Measurements from ENCODE around the gene KPNA6.

Gene KPNA6

DNA sequence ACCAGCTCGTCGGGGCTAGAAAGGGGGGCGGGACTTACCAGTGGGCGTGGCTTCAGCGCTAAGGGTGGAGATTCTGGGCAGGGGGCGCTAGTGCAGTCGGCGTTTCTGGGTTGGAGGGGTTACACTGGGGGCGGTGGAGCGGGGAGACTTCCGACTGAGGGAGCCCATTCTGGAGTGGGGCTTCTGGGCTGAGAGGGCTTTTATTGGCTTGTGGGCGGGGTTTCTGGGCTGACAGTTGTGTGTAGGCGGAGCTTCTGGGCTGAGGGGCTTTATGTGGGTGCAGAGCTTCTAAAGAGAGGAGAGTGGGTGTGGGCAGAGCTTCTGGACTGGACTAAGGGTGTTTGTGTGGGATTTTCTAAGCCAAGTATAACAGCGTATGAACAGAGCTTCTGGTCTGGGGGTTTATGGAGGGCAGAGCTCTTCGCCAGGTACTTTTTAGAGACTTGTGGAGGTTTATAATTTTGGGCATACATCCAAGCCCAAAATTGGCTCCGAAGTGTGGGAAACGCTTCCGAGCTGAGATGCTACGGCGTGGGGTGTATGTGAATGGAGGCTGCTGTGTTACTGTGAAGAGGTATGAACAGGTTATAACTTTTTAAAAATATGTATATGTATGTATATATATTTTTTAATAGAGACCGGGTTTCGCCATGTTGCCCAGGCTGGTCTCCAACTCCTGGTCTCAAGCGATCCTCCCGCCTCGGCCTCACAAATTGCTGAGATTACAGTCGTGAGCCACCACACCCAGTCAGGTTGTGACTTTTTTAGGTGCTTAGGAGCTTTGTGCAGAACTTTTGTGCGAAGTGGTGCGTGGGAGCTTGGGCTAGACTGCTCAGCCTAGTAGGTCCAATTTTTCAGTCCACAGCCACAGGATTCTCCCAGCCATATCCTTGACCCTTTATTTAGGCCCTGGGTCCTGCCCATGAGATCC is 34.3 kb upstream of the KPNA6 start:
- TF ChIP-seq TAF1 (IDR thresholded peaks at IDR 0.05; ENCODE audit: borderline replicate concordance, insufficient read depth, low read length), result no peak
- no peak for TF ChIP-seq SIN3A (IDR thresholded peaks at IDR 0.05; ENCODE audit: borderline replicate concordance, insufficient read depth, low read length)
- no peak for TF ChIP-seq POLR2AphosphoS5 (IDR thresholded peaks at IDR 0.05; ENCODE audit: low read depth, low read length)
- TF ChIP-seq, protein P1, sequence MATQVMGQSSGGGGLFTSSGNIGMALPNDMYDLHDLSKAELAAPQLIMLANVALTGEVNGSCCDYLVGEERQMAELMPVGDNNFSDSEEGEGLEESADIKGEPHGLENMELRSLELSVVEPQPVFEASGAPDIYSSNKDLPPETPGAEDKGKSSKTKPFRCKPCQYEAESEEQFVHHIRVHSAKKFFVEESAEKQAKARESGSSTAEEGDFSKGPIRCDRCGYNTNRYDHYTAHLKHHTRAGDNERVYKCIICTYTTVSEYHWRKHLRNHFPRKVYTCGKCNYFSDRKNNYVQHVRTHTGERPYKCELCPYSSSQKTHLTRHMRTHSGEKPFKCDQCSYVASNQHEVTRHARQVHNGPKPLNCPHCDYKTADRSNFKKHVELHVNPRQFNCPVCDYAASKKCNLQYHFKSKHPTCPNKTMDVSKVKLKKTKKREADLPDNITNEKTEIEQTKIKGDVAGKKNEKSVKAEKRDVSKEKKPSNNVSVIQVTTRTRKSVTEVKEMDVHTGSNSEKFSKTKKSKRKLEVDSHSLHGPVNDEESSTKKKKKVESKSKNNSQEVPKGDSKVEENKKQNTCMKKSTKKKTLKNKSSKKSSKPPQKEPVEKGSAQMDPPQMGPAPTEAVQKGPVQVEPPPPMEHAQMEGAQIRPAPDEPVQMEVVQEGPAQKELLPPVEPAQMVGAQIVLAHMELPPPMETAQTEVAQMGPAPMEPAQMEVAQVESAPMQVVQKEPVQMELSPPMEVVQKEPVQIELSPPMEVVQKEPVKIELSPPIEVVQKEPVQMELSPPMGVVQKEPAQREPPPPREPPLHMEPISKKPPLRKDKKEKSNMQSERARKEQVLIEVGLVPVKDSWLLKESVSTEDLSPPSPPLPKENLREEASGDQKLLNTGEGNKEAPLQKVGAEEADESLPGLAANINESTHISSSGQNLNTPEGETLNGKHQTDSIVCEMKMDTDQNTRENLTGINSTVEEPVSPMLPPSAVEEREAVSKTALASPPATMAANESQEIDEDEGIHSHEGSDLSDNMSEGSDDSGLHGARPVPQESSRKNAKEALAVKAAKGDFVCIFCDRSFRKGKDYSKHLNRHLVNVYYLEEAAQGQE (IDR thresholded peaks at IDR 0.05; ENCODE audit: insufficient read depth in 1 of 2, low read depth in 2 of 2, low read length in 2 of 2), result no peak
- TF ChIP-seq FOXP2 (optimal IDR thresholded peaks at IDR 0.05; ENCODE audit: borderline replicate concordance, extremely low read depth, extremely low read length, insufficient read depth), result no peak

DNA sequence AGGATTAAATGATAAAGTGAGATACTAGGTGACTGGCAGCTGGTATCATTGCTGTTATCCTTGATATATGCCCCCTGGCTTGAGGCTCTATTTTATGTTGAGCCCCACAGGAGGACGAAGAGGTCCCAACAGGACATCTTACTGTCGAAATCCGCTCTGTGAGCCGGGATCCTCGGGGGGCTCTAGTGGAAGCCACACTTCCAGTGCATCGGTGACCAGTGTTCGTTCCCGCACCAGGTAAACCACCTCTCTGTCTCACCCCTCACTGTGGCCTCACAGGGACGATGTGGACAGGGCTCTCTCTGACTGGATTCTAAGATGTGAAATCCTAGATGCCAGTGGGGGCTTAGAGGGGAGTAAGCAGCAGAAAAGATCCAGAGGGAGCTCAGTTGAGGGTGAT is 33.0 kb upstream of the KPNA6 start:
- TF ChIP-seq FOXP2 (optimal IDR thresholded peaks at IDR 0.05; ENCODE audit: borderline replicate concordance, extremely low read depth, extremely low read length, insufficient read depth), result no peak
- no peak for TF ChIP-seq POLR2AphosphoS5 (IDR thresholded peaks at IDR 0.05; ENCODE audit: low read depth, low read length)
- no peak for TF ChIP-seq SIN3A (IDR thresholded peaks at IDR 0.05; ENCODE audit: borderline replicate concordance, insufficient read depth, low read length)
- TF ChIP-seq TAF1 (IDR thresholded peaks at IDR 0.05; ENCODE audit: borderline replicate concordance, insufficient read depth, low read length), result no peak
- TF ChIP-seq, protein P1 (IDR thresholded peaks at IDR 0.05; ENCODE audit: insufficient read depth in 1 of 2, low read depth in 2 of 2, low read length in 2 of 2), result no peak

DNA sequence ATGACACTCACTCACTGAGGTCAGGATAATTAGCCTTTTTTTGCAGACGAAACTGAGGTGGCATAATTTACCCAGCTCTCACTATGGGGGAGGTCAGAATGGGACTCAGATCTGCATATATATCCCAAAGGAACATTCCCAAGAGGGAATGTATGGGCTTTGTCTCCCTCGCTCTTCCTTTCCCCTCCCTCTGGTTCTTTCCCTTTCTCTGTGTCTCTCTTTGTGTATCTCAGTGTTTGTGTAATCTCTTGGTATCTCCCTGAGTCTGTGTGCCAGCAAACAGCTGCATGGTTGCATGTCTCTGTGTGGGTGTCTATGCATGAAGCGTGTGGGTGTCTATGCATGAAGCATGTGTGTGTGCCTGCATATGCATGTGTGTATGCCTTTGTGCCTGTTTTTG is 30.4 kb upstream of the KPNA6 start:
- TF ChIP-seq TAF1 (IDR thresholded peaks at IDR 0.05; ENCODE audit: borderline replicate concordance, insufficient read depth, low read length) (no peak), POLR2AphosphoS5 (IDR thresholded peaks at IDR 0.05; ENCODE audit: low read depth, low read length) (no peak), SIN3A (IDR thresholded peaks at IDR 0.05; ENCODE audit: borderline replicate concordance, insufficient read depth, low read length) (no peak), FOXP2 (optimal IDR thresholded peaks at IDR 0.05; ENCODE audit: borderline replicate concordance, extremely low read depth, extremely low read length, insufficient read depth) (no peak)
- TF ChIP-seq, protein P1 (IDR thresholded peaks at IDR 0.05; ENCODE audit: insufficient read depth in 1 of 2, low read depth in 2 of 2, low read length in 2 of 2), result no peak

DNA sequence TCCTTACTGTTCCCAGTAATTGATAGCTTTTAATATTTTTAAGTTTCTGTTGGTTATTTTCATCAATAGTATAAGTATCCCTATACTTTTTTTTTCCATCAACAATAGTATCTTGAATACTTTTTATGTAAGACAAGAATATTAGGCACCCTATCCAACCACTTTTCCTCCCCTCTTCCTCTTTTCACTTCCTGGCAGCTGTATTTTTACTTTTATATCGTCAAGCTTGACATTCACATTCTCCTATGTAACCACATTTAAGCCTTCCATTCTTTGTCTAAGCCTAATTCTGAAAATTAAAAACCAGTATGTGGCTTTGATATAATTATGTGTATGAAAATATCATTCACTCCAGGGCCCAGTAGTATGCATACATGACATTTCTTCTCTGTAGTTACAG is 25.8 kb upstream of the KPNA6 start:
- TF ChIP-seq POLR2AphosphoS5 (IDR thresholded peaks at IDR 0.05; ENCODE audit: low read depth, low read length) (no peak), TAF1 (IDR thresholded peaks at IDR 0.05; ENCODE audit: borderline replicate concordance, insufficient read depth, low read length) (no peak), SIN3A (IDR thresholded peaks at IDR 0.05; ENCODE audit: borderline replicate concordance, insufficient read depth, low read length) (no peak), FOXP2 (optimal IDR thresholded peaks at IDR 0.05; ENCODE audit: borderline replicate concordance, extremely low read depth, extremely low read length, insufficient read depth) (no peak)
- TF ChIP-seq, protein P1 (IDR thresholded peaks at IDR 0.05; ENCODE audit: insufficient read depth in 1 of 2, low read depth in 2 of 2, low read length in 2 of 2), result no peak

All from PFSK-1 (cell line).